Mucosa of gallbladder (tissue), 1 donor: Measurements from ENCODE around the gene CD80. TPM values are rescaled to one million over a fixed set of nuclear protein-coding genes. Genes with fewer than 3 reads are reported as not detected.

Experiments used
- DNase-seq: peaks from one replicate; pipeline ENCODE4 v3.0.0-alpha.2; 2020; ENCODE audit warnings: low spot score
- total RNA-seq: library from RNA; stranded (reverse); gene quantifications from one replicate; pipeline ENCODE4 v1.2.1, GENCODE V29; 2021
- donor health status: DM: no; HTN: no; CAD: no.

Gene CD80
- total RNA-seq, 1 donor from 2014 or later, result 0.46 TPM

- no peak for DNase-seq
Observed at GRCh38 chr3:119547227-119547626, 12.2 kb downstream of the CD80 start.

GRCh38 chr3:119543147-119543546, 16.3 kb downstream of the CD80 start:
- DNase-seq, result no peak

- no peak for DNase-seq
Observed at GRCh38 chr3:119542168-119542767, 17.1 kb downstream of the CD80 start.

GRCh38 chr3:119541547-119541946, 17.9 kb downstream of the CD80 start:
- no peak for DNase-seq

GRCh38 chr3:119538772-119539171, 20.6 kb downstream of the CD80 start:
- DNase-seq, result no peak

GRCh38 chr3:119536757-119537156, 22.7 kb downstream of the CD80 start:
- DNase-seq, result no peak

- DNase-seq, result no peak
Observed at GRCh38 chr3:119534296-119534695, 25.1 kb downstream of the CD80 start.

- no peak for DNase-seq
Observed at GRCh38 chr3:119531151-119531550, 28.3 kb downstream of the CD80 start.

GRCh38 chr3:119530456-119530855, 29.0 kb downstream of the CD80 start:
- no peak for DNase-seq

GRCh38 chr3:119529883-119530282, 29.5 kb downstream of the CD80 start:
- DNase-seq, result no peak

- DNase-seq, result no peak
Observed at GRCh38 chr3:119527714-119528113, 31.7 kb downstream of the CD80 start.

GRCh38 chr3:119524931-119525662, 34.3 kb downstream of the CD80 start:
- no peak for DNase-seq

- DNase-seq, result no peak
Observed at GRCh38 chr3:119518026-119518425, 41.4 kb downstream of the CD80 start.

GRCh38 chr3:119517112-119517511, 42.3 kb downstream of the CD80 start:
- DNase-seq, result no peak

- no peak for DNase-seq
Observed at GRCh38 chr3:119514637-119515036, 44.8 kb downstream of the CD80 start.

- DNase-seq, result no peak
Observed at GRCh38 chr3:119510690-119511089, 48.7 kb downstream of the CD80 start.

- DNase-seq, result no peak
Observed at GRCh38 chr3:119508172-119508845, 51.1 kb downstream of the CD80 start.

GRCh38 chr3:119507404-119507803, 52.0 kb downstream of the CD80 start:
- DNase-seq, result no peak

- DNase-seq, result no peak
Observed at GRCh38 chr3:119506631-119507030, 52.8 kb downstream of the CD80 start.

- no peak for DNase-seq
Observed at GRCh38 chr3:119500901-119501300, 58.5 kb downstream of the CD80 start.

GRCh38 chr3:119500265-119500664, 59.1 kb downstream of the CD80 start:
- DNase-seq, result no peak

- peak; percentile 97 for DNase-seq
Observed at GRCh38 chr3:119498186-119499011, 61.0 kb downstream of the CD80 start, which contains the start of gene TIMMDC1. TIMMDC1 (plus strand) TSS chr3:119498547; CDS start chr3:119498734, 187 bp downstream.
